Measurements from ENCODE around the gene SIL1. TPM values are rescaled to one million over a fixed set of nuclear protein-coding genes. Genes with fewer than 3 reads are reported as not detected.

Gene SIL1
- total RNA-seq, 1 donor from 2014 or later = 41.6 TPM

DNA sequence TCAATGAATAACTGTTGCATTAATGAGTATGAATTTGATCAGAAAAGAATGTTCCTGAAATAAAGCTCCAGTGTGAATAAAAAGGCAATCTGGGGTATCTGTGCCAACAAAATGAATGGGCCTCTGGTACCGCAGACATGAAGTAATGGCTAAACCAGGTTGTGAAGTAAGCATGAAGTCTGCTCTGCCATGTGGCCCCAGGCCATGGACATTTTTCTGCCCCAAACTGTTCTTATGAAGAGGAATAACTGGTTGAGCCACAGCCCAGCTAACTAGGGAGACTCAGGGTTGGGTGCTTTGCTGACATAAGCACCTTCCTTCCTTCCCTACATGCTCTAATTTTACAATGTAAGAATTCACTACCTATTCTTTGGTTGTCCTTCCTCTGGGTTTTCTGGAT is 175.6 kb downstream of the SIL1 start:
- no peaks in the 10 kb centered on the region for H3K9me3 Mint-ChIP-seq (ENCODE audit: unreplicated experiment)
- H3K4me3 Mint-ChIP-seq (ENCODE audit: unreplicated experiment) = no peak overlapping the region
- Histone ChIP-seq H3K9me3 (ENCODE audit: insufficient read depth, low read depth, low read length) (no peaks in the 10 kb centered on the region), H4K20me1 (ENCODE audit: insufficient read depth, low read length) (no peaks in the 10 kb centered on the region), H3K27ac (ENCODE audit: low read depth, low read length) (no peak overlapping the region), H3K79me2 (ENCODE audit: insufficient read depth, low read length) (no peaks in the 10 kb centered on the region), H2AFZ (ENCODE audit: low read depth, low read length) (no peak overlapping the region), H3K27me3 (ENCODE audit: insufficient read depth, low read length) (no peaks in the 10 kb centered on the region), H3K4me3 (ENCODE audit: insufficient read depth, low read depth, low read length) (no peak overlapping the region), H3K4me1 (ENCODE audit: insufficient read depth, low read length) (peaks cover 11% of the 10 kb centered on the region), H3K9ac (ENCODE audit: low read length) (no peak overlapping the region), H3K4me2 (ENCODE audit: low read length) (no peak overlapping the region), H3K36me3 (ENCODE audit: insufficient read depth, low read length) (no peaks in the 10 kb centered on the region)
- TF ChIP-seq EZH2 (IDR thresholded peaks at IDR 0.05; ENCODE audit: insufficient read depth, low read length) = no peak
- TF ChIP-seq, protein P1, sequence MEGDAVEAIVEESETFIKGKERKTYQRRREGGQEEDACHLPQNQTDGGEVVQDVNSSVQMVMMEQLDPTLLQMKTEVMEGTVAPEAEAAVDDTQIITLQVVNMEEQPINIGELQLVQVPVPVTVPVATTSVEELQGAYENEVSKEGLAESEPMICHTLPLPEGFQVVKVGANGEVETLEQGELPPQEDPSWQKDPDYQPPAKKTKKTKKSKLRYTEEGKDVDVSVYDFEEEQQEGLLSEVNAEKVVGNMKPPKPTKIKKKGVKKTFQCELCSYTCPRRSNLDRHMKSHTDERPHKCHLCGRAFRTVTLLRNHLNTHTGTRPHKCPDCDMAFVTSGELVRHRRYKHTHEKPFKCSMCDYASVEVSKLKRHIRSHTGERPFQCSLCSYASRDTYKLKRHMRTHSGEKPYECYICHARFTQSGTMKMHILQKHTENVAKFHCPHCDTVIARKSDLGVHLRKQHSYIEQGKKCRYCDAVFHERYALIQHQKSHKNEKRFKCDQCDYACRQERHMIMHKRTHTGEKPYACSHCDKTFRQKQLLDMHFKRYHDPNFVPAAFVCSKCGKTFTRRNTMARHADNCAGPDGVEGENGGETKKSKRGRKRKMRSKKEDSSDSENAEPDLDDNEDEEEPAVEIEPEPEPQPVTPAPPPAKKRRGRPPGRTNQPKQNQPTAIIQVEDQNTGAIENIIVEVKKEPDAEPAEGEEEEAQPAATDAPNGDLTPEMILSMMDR (IDR thresholded peaks at IDR 0.05; ENCODE audit: insufficient read depth, low read depth, low read length) = no peak
- H3K27me3 Mint-ChIP-seq (ENCODE audit: low read depth, unreplicated experiment) = no peaks in the 10 kb centered on the region
- no peak overlapping the region for H3K27ac Mint-ChIP-seq (ENCODE audit: unreplicated experiment)
- H3K36me3 Mint-ChIP-seq (ENCODE audit: low read depth, unreplicated experiment) = peaks cover 28% of the 10 kb centered on the region
- DNase-seq (ENCODE audit: low read depth) = no peak
- peaks cover 11% of the 10 kb centered on the region for H3K4me1 Mint-ChIP-seq (ENCODE audit: low read depth, unreplicated experiment)
- FAIRE-seq = no peak

DNA sequence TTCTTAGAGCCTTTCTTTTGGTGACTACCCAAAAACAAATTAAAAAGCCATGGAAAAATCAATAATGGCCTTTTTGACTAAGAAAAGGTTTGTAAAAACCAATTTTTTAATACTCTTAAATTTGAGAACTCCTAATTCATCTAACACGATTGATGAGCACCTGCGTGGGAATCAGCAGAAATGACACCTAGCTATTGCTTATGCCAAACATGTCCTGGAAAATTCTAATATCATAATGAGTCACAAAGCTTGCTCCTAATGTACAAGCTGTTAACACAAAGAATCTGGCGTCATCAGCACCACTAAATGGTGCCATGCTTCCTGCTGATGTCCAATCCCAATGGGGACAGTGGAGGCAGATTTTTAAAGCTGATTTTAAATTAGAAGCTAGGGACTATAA is 176.8 kb downstream of the SIL1 start:
- H3K27me3 Mint-ChIP-seq (ENCODE audit: low read depth, unreplicated experiment) = no peaks in the 10 kb centered on the region
- Histone ChIP-seq H3K4me2 (ENCODE audit: low read length) (no peak overlapping the region), H3K36me3 (ENCODE audit: insufficient read depth, low read length) (no peaks in the 10 kb centered on the region), H2AFZ (ENCODE audit: low read depth, low read length) (no peak overlapping the region), H3K79me2 (ENCODE audit: insufficient read depth, low read length) (no peaks in the 10 kb centered on the region), H3K9ac (ENCODE audit: low read length) (no peak overlapping the region), H3K4me1 (ENCODE audit: insufficient read depth, low read length) (no peaks in the 10 kb centered on the region), H4K20me1 (ENCODE audit: insufficient read depth, low read length) (no peaks in the 10 kb centered on the region), H3K27ac (ENCODE audit: low read depth, low read length) (no peak overlapping the region), H3K9me3 (ENCODE audit: insufficient read depth, low read depth, low read length) (no peaks in the 10 kb centered on the region), H3K4me3 (ENCODE audit: insufficient read depth, low read depth, low read length) (no peak overlapping the region), H3K27me3 (ENCODE audit: insufficient read depth, low read length) (no peaks in the 10 kb centered on the region)
- peaks cover 27% of the 10 kb centered on the region for H3K36me3 Mint-ChIP-seq (ENCODE audit: low read depth, unreplicated experiment)
- H3K4me1 Mint-ChIP-seq (ENCODE audit: low read depth, unreplicated experiment) = peaks cover under 1% of the 10 kb centered on the region
- H3K4me3 Mint-ChIP-seq (ENCODE audit: unreplicated experiment) = no peak overlapping the region
- DNase-seq (ENCODE audit: low read depth) (no peak), FAIRE-seq (no peak)
- no peak for TF ChIP-seq EZH2 (IDR thresholded peaks at IDR 0.05; ENCODE audit: insufficient read depth, low read length)
- TF ChIP-seq, protein P1 (IDR thresholded peaks at IDR 0.05; ENCODE audit: insufficient read depth, low read depth, low read length) = no peak
- H3K9me3 Mint-ChIP-seq (ENCODE audit: unreplicated experiment) = no peaks in the 10 kb centered on the region
- no peak overlapping the region for H3K27ac Mint-ChIP-seq (ENCODE audit: unreplicated experiment)

DNA sequence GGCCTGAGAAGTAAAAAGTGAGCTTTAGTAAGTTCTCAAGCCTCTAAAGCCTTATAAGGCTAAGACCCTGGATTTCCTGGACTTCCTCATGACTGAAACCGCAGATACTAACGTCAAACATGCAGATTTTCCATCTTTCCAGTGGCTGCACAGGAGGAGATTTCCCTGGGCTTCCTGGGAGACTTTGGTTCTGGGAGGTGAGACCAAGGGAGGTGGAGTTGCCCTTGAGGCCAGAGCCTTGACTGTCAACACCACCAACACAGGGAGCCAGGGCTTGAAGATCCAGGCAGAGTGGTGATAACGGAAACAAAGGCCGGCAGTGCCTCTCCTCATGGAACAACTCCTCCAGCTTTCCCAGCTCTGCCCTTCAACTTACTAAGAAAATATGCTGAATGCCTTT is 178.3 kb downstream of the SIL1 start:
- no peak overlapping the region for H3K4me2 ChIP-seq (ENCODE audit: low read length)
- H3K27ac Mint-ChIP-seq (ENCODE audit: unreplicated experiment) = no peak overlapping the region
- H3K9ac ChIP-seq (ENCODE audit: low read length) = no peak overlapping the region
- H3K27me3 ChIP-seq (ENCODE audit: insufficient read depth, low read length) = no peaks in the 10 kb centered on the region
- no peaks in the 10 kb centered on the region for H3K9me3 Mint-ChIP-seq (ENCODE audit: unreplicated experiment)
- no peaks in the 10 kb centered on the region for H3K4me1 Mint-ChIP-seq (ENCODE audit: low read depth, unreplicated experiment)
- FAIRE-seq (no peak), DNase-seq (ENCODE audit: low read depth) (no peak)
- peaks cover 6% of the 10 kb centered on the region for H3K4me1 ChIP-seq (ENCODE audit: insufficient read depth, low read length)
- H3K36me3 ChIP-seq (ENCODE audit: insufficient read depth, low read length) = no peaks in the 10 kb centered on the region
- no peak overlapping the region for H3K4me3 ChIP-seq (ENCODE audit: insufficient read depth, low read depth, low read length)
- H4K20me1 ChIP-seq (ENCODE audit: insufficient read depth, low read length) = no peaks in the 10 kb centered on the region
- no peaks in the 10 kb centered on the region for H3K79me2 ChIP-seq (ENCODE audit: insufficient read depth, low read length)
- no peak overlapping the region for H2AFZ ChIP-seq (ENCODE audit: low read depth, low read length)
- no peaks in the 10 kb centered on the region for H3K27me3 Mint-ChIP-seq (ENCODE audit: low read depth, unreplicated experiment)
- H3K4me3 Mint-ChIP-seq (ENCODE audit: unreplicated experiment) = no peak overlapping the region
- H3K36me3 Mint-ChIP-seq (ENCODE audit: low read depth, unreplicated experiment) = peaks cover 29% of the 10 kb centered on the region
- H3K27ac ChIP-seq (ENCODE audit: low read depth, low read length) = no peak overlapping the region
- no peaks in the 10 kb centered on the region for H3K9me3 ChIP-seq (ENCODE audit: insufficient read depth, low read depth, low read length)
- TF ChIP-seq EZH2 (IDR thresholded peaks at IDR 0.05; ENCODE audit: insufficient read depth, low read length) = no peak
- TF ChIP-seq, protein P1 (IDR thresholded peaks at IDR 0.05; ENCODE audit: insufficient read depth, low read depth, low read length) = no peak
